GM23248 (cell line): ENCODE measurements around the gene VPREB1.
"Not testable (repeated sequence)": the region's sequence is repeated elsewhere in the genome, so short reads cannot be mapped to it uniquely, and the experiment has no call there.

Experiments used
- EZH2 ChIP-seq: fragments of 200-600 bp; sonication (generic); IDR thresholded peaks from 2 replicates; pipeline ENCODE4 v1.6.1; 2018; ENCODE audit warnings: antibody characterized with exemption, mild to moderate bottlenecking; ENCODE audit not compliant: insufficient read depth, poor library complexity, severe bottlenecking
- EZH2phosphoT487 ChIP-seq: fragments of 200-600 bp; sonication (generic); IDR thresholded peaks from 2 replicates; pipeline ENCODE4 v1.6.1; 2018; ENCODE audit warnings: antibody characterized with exemption, moderate library complexity, mild to moderate bottlenecking, low read depth; ENCODE audit not compliant: insufficient read depth

DNA sequence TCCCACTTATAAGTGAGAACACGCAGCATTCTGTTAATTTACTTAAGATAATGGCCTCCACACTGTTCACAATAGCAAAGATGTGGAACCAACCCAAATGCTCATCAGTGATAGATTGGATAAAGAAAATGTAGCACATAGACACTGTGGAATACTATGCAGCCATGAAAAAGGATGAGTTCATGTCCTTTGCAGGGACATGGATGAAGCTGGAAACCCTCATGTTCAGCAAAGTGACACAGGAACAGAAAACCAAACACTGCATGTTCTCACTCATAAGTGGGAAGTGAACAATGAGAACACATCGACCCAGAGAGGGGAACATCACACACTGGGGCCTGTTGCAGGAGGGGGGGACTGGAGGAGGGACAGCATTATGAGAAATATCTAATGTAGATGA lies 15.6 kb downstream of the VPREB1 start:
- not testable (repeated sequence) for TF ChIP-seq EZH2phosphoT487, EZH2
